Measurements from ENCODE around the gene ODAD4. TPM values are rescaled to one million over a fixed set of nuclear protein-coding genes. Genes with fewer than 3 reads are reported as not detected.
A peak's percentile ranks its signal among the peaks of the same experiment; 100 is the strongest.

ODAD4 gene
- total RNA-seq, 2 donors from 2014 or later = 1.1 to 2.2 TPM

DNA sequence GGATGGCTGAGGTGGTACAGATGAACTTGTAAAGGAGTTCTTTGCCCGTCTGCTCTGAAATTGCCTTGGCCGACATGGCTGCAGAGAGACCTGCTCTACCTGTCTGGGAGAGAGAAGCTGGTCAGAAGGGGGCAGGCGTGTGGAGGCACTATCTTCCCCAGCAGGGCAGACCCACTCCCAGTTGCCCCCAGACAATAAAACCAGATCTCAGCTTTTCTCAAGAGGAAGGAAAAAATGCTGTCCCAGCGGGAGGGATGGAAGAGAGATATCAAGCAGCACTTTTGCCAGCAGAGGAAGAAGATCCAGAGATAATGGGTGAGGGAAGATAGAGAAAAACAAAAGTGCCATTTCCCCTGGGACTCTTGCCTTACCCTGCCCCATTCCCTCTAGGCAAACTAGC, 16.6 kb upstream of the ODAD4 start:
- Histone ChIP-seq H3K27me3 (replicated peaks; ENCODE audit: insufficient read depth) (no peaks in the 10 kb centered on the region), H3K36me3 (peaks cover 41% of the 10 kb centered on the region), H3K9me3 (no peaks in the 10 kb centered on the region), H3K4me1 (ENCODE audit: control insufficient read depth in 1 of 2, low read depth in 2 of 2) (peaks cover 6 to 13% of the 10 kb centered on the region in 2 donors), H3K27ac (no peak overlapping the region), H3K4me3 (no peak overlapping the region)
- DNase-seq (ENCODE audit: low spot score) (no peak), ATAC-seq (ENCODE audit: insufficient number of reproducible peaks, low FRiP score, low read depth) (no peak)
- TF ChIP-seq, protein P1, sequence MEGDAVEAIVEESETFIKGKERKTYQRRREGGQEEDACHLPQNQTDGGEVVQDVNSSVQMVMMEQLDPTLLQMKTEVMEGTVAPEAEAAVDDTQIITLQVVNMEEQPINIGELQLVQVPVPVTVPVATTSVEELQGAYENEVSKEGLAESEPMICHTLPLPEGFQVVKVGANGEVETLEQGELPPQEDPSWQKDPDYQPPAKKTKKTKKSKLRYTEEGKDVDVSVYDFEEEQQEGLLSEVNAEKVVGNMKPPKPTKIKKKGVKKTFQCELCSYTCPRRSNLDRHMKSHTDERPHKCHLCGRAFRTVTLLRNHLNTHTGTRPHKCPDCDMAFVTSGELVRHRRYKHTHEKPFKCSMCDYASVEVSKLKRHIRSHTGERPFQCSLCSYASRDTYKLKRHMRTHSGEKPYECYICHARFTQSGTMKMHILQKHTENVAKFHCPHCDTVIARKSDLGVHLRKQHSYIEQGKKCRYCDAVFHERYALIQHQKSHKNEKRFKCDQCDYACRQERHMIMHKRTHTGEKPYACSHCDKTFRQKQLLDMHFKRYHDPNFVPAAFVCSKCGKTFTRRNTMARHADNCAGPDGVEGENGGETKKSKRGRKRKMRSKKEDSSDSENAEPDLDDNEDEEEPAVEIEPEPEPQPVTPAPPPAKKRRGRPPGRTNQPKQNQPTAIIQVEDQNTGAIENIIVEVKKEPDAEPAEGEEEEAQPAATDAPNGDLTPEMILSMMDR (IDR thresholded peaks at IDR 0.05) = no peak

DNA sequence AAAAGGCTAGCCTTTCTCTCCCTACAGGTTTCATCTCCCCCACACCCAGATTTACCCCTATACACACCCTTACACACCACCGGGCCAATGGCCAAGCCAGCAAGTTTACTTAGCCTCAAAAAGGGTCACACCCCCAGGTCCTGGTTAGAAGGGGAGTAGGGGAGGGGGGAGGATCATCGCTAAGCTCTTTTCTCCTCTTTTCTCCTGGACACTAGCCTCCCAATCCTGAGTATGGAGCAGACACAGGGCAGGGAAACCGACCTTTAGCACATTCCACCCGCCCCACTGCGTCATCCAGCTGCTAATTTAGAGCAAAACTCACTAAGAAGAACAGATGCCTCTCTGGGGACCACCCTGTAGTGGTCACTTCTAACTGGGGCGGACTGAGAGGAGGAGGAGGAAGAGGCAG, 16.1 kb upstream of the ODAD4 start:
- Histone ChIP-seq H3K36me3 (peaks cover 38% of the 10 kb centered on the region), H3K9me3 (no peaks in the 10 kb centered on the region), H3K4me3 (no peak overlapping the region), H3K4me1 (ENCODE audit: control insufficient read depth in 1 of 2, low read depth in 2 of 2) (peaks cover 6 to 15% of the 10 kb centered on the region in 2 donors), H3K27me3 (replicated peaks; ENCODE audit: insufficient read depth) (no peaks in the 10 kb centered on the region), H3K27ac (no peak overlapping the region)
- DNase-seq (ENCODE audit: low spot score) = no peak
- TF ChIP-seq, protein P1 (IDR thresholded peaks at IDR 0.05) = no peak
- ATAC-seq (ENCODE audit: insufficient number of reproducible peaks, low FRiP score, low read depth) = no peak

DNA sequence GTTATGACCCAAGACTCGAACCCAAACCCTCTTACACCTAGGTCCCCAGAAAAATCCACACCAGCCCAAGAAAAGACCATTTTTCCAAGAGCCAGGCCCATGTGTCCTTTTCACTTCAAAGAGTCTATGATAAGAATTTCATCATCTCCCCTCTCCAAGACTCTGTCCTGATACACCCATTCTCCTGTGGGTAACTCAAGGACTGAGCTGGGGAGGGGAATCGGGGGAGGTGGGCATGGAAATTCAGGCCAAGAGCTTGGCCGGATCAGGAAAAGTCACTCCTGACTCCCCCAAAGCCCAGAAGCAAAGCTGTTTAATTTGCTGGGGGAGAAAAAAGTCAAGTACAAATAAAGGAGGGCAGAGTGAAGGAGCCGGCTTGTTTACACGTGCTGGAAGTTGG, 15.4 kb upstream of the ODAD4 start:
- ATAC-seq (ENCODE audit: insufficient number of reproducible peaks, low FRiP score, low read depth) (no peak), DNase-seq (ENCODE audit: low spot score) (no peak)
- Histone ChIP-seq H3K36me3 (peaks cover 32% of the 10 kb centered on the region), H3K27me3 (replicated peaks; ENCODE audit: insufficient read depth) (no peaks in the 10 kb centered on the region), H3K4me3 (no peak overlapping the region), H3K4me1 (ENCODE audit: control insufficient read depth in 1 of 2, low read depth in 2 of 2) (peaks cover 6 to 20% of the 10 kb centered on the region in 2 donors), H3K9me3 (no peaks in the 10 kb centered on the region), H3K27ac (no peak overlapping the region)
- TF ChIP-seq, protein P1 (IDR thresholded peaks at IDR 0.05) = no peak

DNA sequence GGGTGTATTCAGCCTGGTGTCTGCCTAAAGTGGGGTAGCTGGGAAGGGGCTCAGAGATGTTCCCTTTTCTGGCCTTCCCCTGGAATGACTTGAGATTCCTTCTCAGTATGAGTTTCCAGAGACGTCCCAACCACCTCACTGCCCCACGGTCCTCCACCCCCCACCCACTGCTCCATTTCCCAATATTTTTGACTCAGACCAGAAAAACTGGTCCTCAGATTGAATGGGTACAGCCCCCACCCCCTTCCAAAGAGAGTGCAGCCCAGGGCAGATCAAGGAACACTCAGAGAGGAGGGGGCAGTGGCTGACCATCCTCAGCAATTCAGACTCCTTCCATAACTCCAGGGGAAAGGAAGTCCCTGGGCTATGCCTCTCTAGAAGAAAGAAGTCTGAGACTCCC, 14.9 kb upstream of the ODAD4 start:
- no peak overlapping the region for H3K27ac ChIP-seq
- ATAC-seq (ENCODE audit: insufficient number of reproducible peaks, low FRiP score, low read depth) (no peak), DNase-seq (ENCODE audit: low spot score) (no peak)
- H3K4me1 ChIP-seq (ENCODE audit: control insufficient read depth in 1 of 2, low read depth in 2 of 2) = peaks cover 6 to 20% of the 10 kb centered on the region in 2 donors
- H3K4me3 ChIP-seq = no peak overlapping the region
- TF ChIP-seq, protein P1 (IDR thresholded peaks at IDR 0.05) = no peak
- H3K9me3 ChIP-seq = no peaks in the 10 kb centered on the region
- no peaks in the 10 kb centered on the region for H3K27me3 ChIP-seq (replicated peaks; ENCODE audit: insufficient read depth)
- peaks cover 26% of the 10 kb centered on the region for H3K36me3 ChIP-seq

DNA sequence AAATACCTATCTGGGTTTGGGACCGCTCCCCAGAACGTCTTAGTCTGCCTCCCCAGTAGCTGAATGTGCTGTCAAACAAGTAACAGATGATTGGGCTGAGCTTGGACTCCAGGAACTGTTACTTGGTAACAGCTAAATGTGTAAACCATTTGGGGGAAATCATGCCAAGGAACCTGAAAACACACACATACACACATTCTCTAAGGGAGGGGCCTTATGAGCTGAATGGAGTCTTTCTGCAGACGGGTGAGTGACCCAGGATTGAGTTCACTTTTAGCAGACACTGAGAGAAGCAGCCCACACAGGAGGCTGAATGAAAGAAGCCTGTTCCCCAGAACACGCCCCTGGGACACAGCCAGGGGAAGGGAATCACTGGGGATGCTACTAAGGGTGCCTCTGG, 13.2 kb upstream of the ODAD4 start:
- H3K9me3 ChIP-seq = no peaks in the 10 kb centered on the region
- H3K27me3 ChIP-seq (replicated peaks; ENCODE audit: insufficient read depth) = no peaks in the 10 kb centered on the region
- peaks cover 10% of the 10 kb centered on the region for H3K36me3 ChIP-seq
- H3K27ac ChIP-seq = no peak overlapping the region
- no peak for ATAC-seq (ENCODE audit: insufficient number of reproducible peaks, low FRiP score, low read depth)
- TF ChIP-seq, protein P1 (IDR thresholded peaks at IDR 0.05) = no peak
- DNase-seq (ENCODE audit: low spot score) = no peak
- peak overlapping the region; percentile 84 for H3K4me3 ChIP-seq
- peaks cover 6 to 20% of the 10 kb centered on the region in 2 donors for H3K4me1 ChIP-seq (ENCODE audit: control insufficient read depth in 1 of 2, low read depth in 2 of 2)

Measured in thoracic aorta (tissue), 2 donors.